CD4-positive, alpha-beta T cell (primary cell): ENCODE results near the gene GABRG1. TPM values are rescaled to one million over a fixed set of nuclear protein-coding genes. Genes with fewer than 3 reads are reported as not detected.

Experiments
- ATAC-seq: fragments of 200-7000 bp; cut with Tn5 transposase; one replicate; pipeline ENCODE4 v1.10.0; 2022; ENCODE audit warnings: mild to moderate bottlenecking; ENCODE audit not compliant: poor library complexity
- CTCF ChIA-PET: fragments of 350-600 bp; sonication (Branson Sonifier 250); formaldehyde crosslinking; loops from one replicate; lab custom pipeline; 2021; ENCODE audit warnings: antibody characterized with exemption, inconsistent platforms; lab: Charles Lee
- POLR2A ChIA-PET: fragments of 350-600 bp; sonication (Branson Sonifier 250); formaldehyde crosslinking; loops from one replicate; lab custom pipeline; 2021; ENCODE audit warnings: antibody characterized with exemption, inconsistent platforms; lab: Charles Lee
- DNase-seq, 14 experiments: peaks; one replicate each; pipeline ENCODE4 v3.0.0-alpha.2; 2013 to 2020; ENCODE audit warnings: mixed read lengths in 2 of 14
- H3K27ac ChIP-seq, 2 donors: one replicate each; pipeline versions ENCODE4 v1.5.1 to v1.7.0; 2013; ENCODE audit warnings: low read length in 2 of 2, low read depth in 1 of 2, mild to moderate bottlenecking in 1 of 2
- H3K27me3 ChIP-seq, 2 experiments: 1 replicate in 1 of 2; 2 replicates in 1 of 2; pipeline versions ENCODE4 v1.6.1 to v1.7.0; 2013; ENCODE audit warnings: low read length in 2 of 2, control low read depth in 1 of 2, mild to moderate bottlenecking in 1 of 2, moderate library complexity in 1 of 2; ENCODE audit not compliant: insufficient read depth in 2 of 2, control insufficient read depth in 1 of 2
- H3K36me3 ChIP-seq: one replicate; pipeline ENCODE4 v1.6.1; 2013; ENCODE audit warnings: low read length, control low read depth; ENCODE audit not compliant: insufficient read depth
- H3K4me1 ChIP-seq: one replicate; pipeline ENCODE4 v1.6.1; 2013; ENCODE audit warnings: low read length, control low read depth; ENCODE audit not compliant: insufficient read depth
- H3K4me3 ChIP-seq: one replicate; pipeline ENCODE4 v1.5.1; 2013; ENCODE audit warnings: mild to moderate bottlenecking, low read length, moderate library complexity
- H3K9me3 ChIP-seq, 2 experiments: 1 replicate in 1 of 2; 2 replicates in 1 of 2; pipeline versions ENCODE4 v1.6.1 to v1.7.0; 2013; ENCODE audit warnings: low read length in 2 of 2, mild to moderate bottlenecking in 2 of 2, control low read depth in 1 of 2, moderate library complexity in 1 of 2; ENCODE audit not compliant: control insufficient read depth in 1 of 2, insufficient read depth in 1 of 2
- H3K27ac Mint-ChIP-seq: one replicate; pipeline ENCODE4 v1.8.0; 2020; ENCODE audit warnings: mixed read lengths
- H3K27me3 Mint-ChIP-seq: one replicate; pipeline ENCODE4 v1.8.0; 2021; ENCODE audit warnings: mixed read lengths
- H3K36me3 Mint-ChIP-seq: one replicate; pipeline ENCODE4 v1.8.0; 2021; ENCODE audit warnings: low read depth, mixed read lengths
- H3K4me1 Mint-ChIP-seq: one replicate; pipeline ENCODE4 v1.8.0; 2021; ENCODE audit warnings: low read depth, mixed read lengths
- H3K4me3 Mint-ChIP-seq: one replicate; pipeline ENCODE4 v1.8.0; 2020; ENCODE audit warnings: mild to moderate bottlenecking, mixed read lengths
- H3K9me3 Mint-ChIP-seq: one replicate; pipeline ENCODE4 v1.8.0; 2020; ENCODE audit warnings: mixed read lengths
- CTCF ChIP-seq: fragments of 200-600 bp; IDR thresholded peaks from one replicate; pipeline ENCODE4 v1.8.0; 2022; ENCODE audit warnings: antibody characterized with exemption, mild to moderate bottlenecking
- intact Hi-C, 2 experiments: fragments of 100-400 bp; cut with DNase I in 1 of 2; cut with micrococcal nuclease in 1 of 2; formaldehyde crosslinking; loops; one replicate each; pipeline versions ENCODE4 v1.15.1 to v1.9.0; 2023 to 2025; cut with DNase I, micrococcal nuclease
- polyA plus RNA-seq, 2 donors: library from polyadenylated mRNA; unstranded; fragments of 120-200 nt; gene quantifications; one replicate each; pipeline ENCODE4 v1.2.1, GENCODE V29; 2013
- total RNA-seq, 174 experiments: library from RNA in 2 of 174; stranded (reverse) in 2 of 174; gene quantifications; one replicate each; pipeline ENCODE4 v1.2.3 and lab custom pipeline; 2021 to 2026

The GABRG1 gene
- total RNA-seq (not detected), total RNA-seq (lab: John Stamatoyannopoulos, UW) (0 to 0.09 (median 0) reads per million in 172 experiments)
- not detected for polyA plus RNA-seq (2013, experiment 1 of 2)
- not detected for polyA plus RNA-seq (2013, experiment 2 of 2)

GRCh38 chr4:46123913-46124755 is at the start of gene GABRG1:
Gene GABRG1, minus strand, starts transcription at chr4:46124054. Its CDS starts 141 bp downstream, at chr4:46123913.
- H3K27ac ChIP-seq, result no peak within 1 kb of the TSS
- intact Hi-C loops, result no loop called here
- CTCF ChIA-PET, result no interaction called here
- H3K4me1 ChIP-seq, result no peaks in the 10 kb centered on the region
- no peak within 1 kb of the TSS for H3K4me3 ChIP-seq
- peaks cover 0 to 4% of the 10 kb centered on the region in 2 experiments for H3K9me3 ChIP-seq
- no peaks in the 10 kb centered on the region for H3K27me3 ChIP-seq
- TF ChIP-seq CTCF, result no peak
- POLR2A ChIA-PET, result no interaction called here
- Mint-ChIP-seq H3K9me3 (peaks cover 2% of the 10 kb centered on the region), H3K4me3 (no peak within 1 kb of the TSS), H3K27ac (no peak within 1 kb of the TSS), H3K36me3 (no peaks in the 10 kb centered on the region), H3K4me1 (no peaks in the 10 kb centered on the region), H3K27me3 (no peaks in the 10 kb centered on the region)
- no peak for DNase-seq
- no peak for ATAC-seq
- H3K36me3 ChIP-seq, result no peaks in the 10 kb centered on the region

GRCh38 chr4:46146993-46147392 is 23.1 kb upstream of the GABRG1 start:
- no peak for DNase-seq
- TF ChIP-seq CTCF, result no peak

GRCh38 chr4:46131498-46132057 is 7.7 kb upstream of the GABRG1 start:
- intact Hi-C loops, result no loop called here
- no peak for TF ChIP-seq CTCF
- H3K27me3 Mint-ChIP-seq, result no peaks in the 10 kb centered on the region
- H3K4me3 Mint-ChIP-seq, result no peak overlapping the region
- no peak overlapping the region for H3K27ac ChIP-seq
- H3K4me3 ChIP-seq, result no peak overlapping the region
- H3K9me3 ChIP-seq, result peaks cover 0 to 5% of the 10 kb centered on the region in 2 experiments
- H3K27me3 ChIP-seq, result no peaks in the 10 kb centered on the region
- H3K36me3 ChIP-seq, result no peaks in the 10 kb centered on the region
- no peaks in the 10 kb centered on the region for H3K4me1 Mint-ChIP-seq
- no peak for ATAC-seq
- no peak for DNase-seq
- H3K27ac Mint-ChIP-seq, result no peak overlapping the region
- H3K4me1 ChIP-seq, result no peaks in the 10 kb centered on the region
- CTCF ChIA-PET, result no interaction called here
- POLR2A ChIA-PET, result no interaction called here
- H3K36me3 Mint-ChIP-seq, result no peaks in the 10 kb centered on the region
- H3K9me3 Mint-ChIP-seq, result peaks cover 9% of the 10 kb centered on the region

More at GRCh38 chr4:46146993-46147392, 23.1 kb upstream of the GABRG1 start:
- ChIA-PET POLR2A (no interaction called here), CTCF (no interaction called here)
- H3K4me1 Mint-ChIP-seq, result no peaks in the 10 kb centered on the region
- H3K4me3 Mint-ChIP-seq, result no peak overlapping the region
- Histone ChIP-seq H3K27me3 (no peaks in the 10 kb centered on the region), H3K36me3 (no peaks in the 10 kb centered on the region), H3K4me3 (no peak overlapping the region), H3K9me3 (peaks cover 7 to 9% of the 10 kb centered on the region in 2 experiments), H3K27ac (no peak overlapping the region), H3K4me1 (no peaks in the 10 kb centered on the region)
- peaks cover 6% of the 10 kb centered on the region for H3K9me3 Mint-ChIP-seq
- H3K27ac Mint-ChIP-seq, result no peak overlapping the region
- H3K36me3 Mint-ChIP-seq, result no peaks in the 10 kb centered on the region
- intact Hi-C loops, result no loop called here
- H3K27me3 Mint-ChIP-seq, result no peaks in the 10 kb centered on the region
- no peak for ATAC-seq
